Type B pancreatic cell (in vitro differentiated cells): ENCODE measurements around the gene FAM186B. TPM values are rescaled to one million over a fixed set of nuclear protein-coding genes. Genes with fewer than 3 reads are reported as not detected.

Experiments used
- DNase-seq: peaks from one replicate; pipeline ENCODE4 v3.0.0; 2021; ENCODE audit warnings: mixed read lengths; ENCODE audit not compliant: unreplicated experiment; ENCODE audit errors: extremely low spot score
- H3K27ac Mint-ChIP-seq: 2 replicates; pipeline ENCODE4 v1.8.0; 2021; ENCODE audit warnings: mild to moderate bottlenecking, mixed read lengths
- H3K27me3 Mint-ChIP-seq: 2 replicates; pipeline ENCODE4 v1.8.0; 2021; ENCODE audit warnings: mixed read lengths
- H3K36me3 Mint-ChIP-seq: 2 replicates; pipeline ENCODE4 v1.8.0; 2021; ENCODE audit warnings: mixed read lengths
- H3K4me1 Mint-ChIP-seq: one replicate; pipeline ENCODE4 v1.8.0; 2021; ENCODE audit warnings: mixed read lengths; ENCODE audit not compliant: unreplicated experiment
- H3K4me3 Mint-ChIP-seq: 2 replicates; pipeline ENCODE4 v1.8.0; 2021; ENCODE audit warnings: mild to moderate bottlenecking, mixed read lengths
- H3K9me3 Mint-ChIP-seq: 2 replicates; pipeline ENCODE4 v1.8.0; 2021; ENCODE audit warnings: mixed read lengths
- total RNA-seq: library from RNA; stranded (reverse); gene quantifications from 2 replicates; pipeline ENCODE4 v1.2.1, GENCODE V29; 2021; ENCODE audit warnings: low replicate concordance
- TF ChIP-seq, protein P1 (sequence below): fragments of 200-600 bp; sonication (generic); conservative IDR thresholded peaks from 2 replicates; pipeline ENCODE4 v1.5.0; 2021; ENCODE audit warnings: antibody characterized with exemption, mild to moderate bottlenecking

FAM186B gene
- total RNA-seq, 1 donor from 2014 or later, result 0.14 TPM

DNA sequence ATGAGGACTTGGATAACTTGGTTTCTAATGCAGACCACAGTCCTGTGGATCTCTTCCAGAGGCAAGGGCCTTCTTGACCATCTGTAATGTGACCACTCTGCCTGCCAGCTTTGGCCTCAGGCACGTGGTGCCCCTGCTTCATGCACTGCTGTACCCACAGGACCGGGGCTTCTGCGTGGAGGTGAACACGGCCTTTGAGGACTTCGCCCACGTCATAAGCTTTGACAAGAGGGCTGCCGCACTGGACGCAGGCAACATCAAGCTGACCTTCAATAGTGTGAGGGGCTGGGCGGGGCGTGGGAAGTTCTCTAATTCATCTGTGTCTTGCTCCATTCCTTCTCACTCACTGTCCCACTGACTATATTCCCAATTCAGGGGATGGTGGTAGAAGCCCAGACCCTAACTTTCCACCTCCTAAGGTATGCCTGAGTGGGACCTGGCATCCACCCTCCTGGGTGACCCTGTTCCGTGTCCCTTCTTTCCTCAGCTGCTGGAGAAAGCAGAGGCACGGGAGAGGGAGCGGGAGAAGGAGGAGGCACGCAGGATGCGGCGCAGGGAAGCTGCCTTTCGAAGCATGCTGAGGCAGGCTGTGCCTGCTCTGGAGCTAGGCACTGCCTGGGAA, 36.4 kb upstream of the FAM186B start:
- Mint-ChIP-seq H3K27me3 (no peaks in the 10 kb centered on the region), H3K27ac (no peak overlapping the region), H3K36me3 (peaks cover 18% of the 10 kb centered on the region), H3K4me3 (no peak overlapping the region), H3K9me3 (no peaks in the 10 kb centered on the region), H3K4me1 (peaks cover 17% of the 10 kb centered on the region)
- no peak for DNase-seq
- TF ChIP-seq, protein P1, sequence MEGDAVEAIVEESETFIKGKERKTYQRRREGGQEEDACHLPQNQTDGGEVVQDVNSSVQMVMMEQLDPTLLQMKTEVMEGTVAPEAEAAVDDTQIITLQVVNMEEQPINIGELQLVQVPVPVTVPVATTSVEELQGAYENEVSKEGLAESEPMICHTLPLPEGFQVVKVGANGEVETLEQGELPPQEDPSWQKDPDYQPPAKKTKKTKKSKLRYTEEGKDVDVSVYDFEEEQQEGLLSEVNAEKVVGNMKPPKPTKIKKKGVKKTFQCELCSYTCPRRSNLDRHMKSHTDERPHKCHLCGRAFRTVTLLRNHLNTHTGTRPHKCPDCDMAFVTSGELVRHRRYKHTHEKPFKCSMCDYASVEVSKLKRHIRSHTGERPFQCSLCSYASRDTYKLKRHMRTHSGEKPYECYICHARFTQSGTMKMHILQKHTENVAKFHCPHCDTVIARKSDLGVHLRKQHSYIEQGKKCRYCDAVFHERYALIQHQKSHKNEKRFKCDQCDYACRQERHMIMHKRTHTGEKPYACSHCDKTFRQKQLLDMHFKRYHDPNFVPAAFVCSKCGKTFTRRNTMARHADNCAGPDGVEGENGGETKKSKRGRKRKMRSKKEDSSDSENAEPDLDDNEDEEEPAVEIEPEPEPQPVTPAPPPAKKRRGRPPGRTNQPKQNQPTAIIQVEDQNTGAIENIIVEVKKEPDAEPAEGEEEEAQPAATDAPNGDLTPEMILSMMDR, result no peak

GRCh38 chr12:49636979-49637755, 31.7 kb upstream of the FAM186B start:
- no peaks in the 10 kb centered on the region for H3K27me3 Mint-ChIP-seq
- TF ChIP-seq, protein P1, result peak; percentile 77
- H3K27ac Mint-ChIP-seq, result peak overlapping the region; percentile 41
- H3K9me3 Mint-ChIP-seq, result no peaks in the 10 kb centered on the region
- no peak for DNase-seq
- H3K36me3 Mint-ChIP-seq, result peaks cover 19% of the 10 kb centered on the region
- peaks cover 15% of the 10 kb centered on the region for H3K4me1 Mint-ChIP-seq
- H3K4me3 Mint-ChIP-seq, result no peak overlapping the region

DNA sequence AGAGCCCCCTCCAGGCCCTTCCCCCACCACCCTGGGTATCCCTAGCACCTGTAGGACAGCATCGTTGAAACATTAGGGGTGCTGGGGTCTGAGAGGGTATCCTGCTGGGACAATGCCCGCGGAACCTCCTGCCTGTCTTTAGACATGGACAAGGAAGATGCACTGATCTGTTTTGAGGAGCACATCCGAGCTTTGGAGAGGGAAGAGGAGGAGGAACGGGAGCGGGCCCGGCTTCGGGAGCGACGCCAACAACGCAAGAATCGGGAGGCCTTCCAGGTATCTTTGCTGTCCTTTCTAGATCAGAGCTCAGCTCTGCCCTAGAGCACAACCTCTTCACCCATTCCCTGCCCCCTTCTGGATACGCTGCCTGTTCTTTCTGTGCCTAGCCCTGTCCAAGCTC, 31.1 kb upstream of the FAM186B start:
- TF ChIP-seq, protein P1, result no peak
- Mint-ChIP-seq H3K27ac (peak overlapping the region; percentile 41), H3K9me3 (no peaks in the 10 kb centered on the region), H3K4me3 (no peak overlapping the region), H3K27me3 (no peaks in the 10 kb centered on the region), H3K36me3 (peaks cover 24% of the 10 kb centered on the region), H3K4me1 (peaks cover 15% of the 10 kb centered on the region)
- no peak for DNase-seq

GRCh38 chr12:49635656-49636055, 30.2 kb upstream of the FAM186B start:
- Mint-ChIP-seq H3K4me1 (peaks cover 15% of the 10 kb centered on the region), H3K27ac (no peak overlapping the region), H3K9me3 (no peaks in the 10 kb centered on the region), H3K36me3 (peaks cover 24% of the 10 kb centered on the region), H3K4me3 (no peak overlapping the region), H3K27me3 (no peaks in the 10 kb centered on the region)
- no peak for DNase-seq
- TF ChIP-seq, protein P1, result no peak

GRCh38 chr12:49635036-49635435, 29.6 kb upstream of the FAM186B start:
- Mint-ChIP-seq H3K4me1 (peaks cover 15% of the 10 kb centered on the region), H3K9me3 (no peaks in the 10 kb centered on the region), H3K27ac (no peak overlapping the region), H3K27me3 (no peaks in the 10 kb centered on the region), H3K4me3 (no peak overlapping the region), H3K36me3 (peaks cover 20% of the 10 kb centered on the region)
- no peak for DNase-seq
- TF ChIP-seq, protein P1, result no peak
